LNCAP (cell line): ENCODE data around the gene SPOP.

Experiments used
- TF ChIP-seq, protein P1 (sequence below): fragments of 450-650 bp; IDR thresholded peaks from 2 replicates; pipeline ENCODE4 v1.5.1; 2017; ENCODE audit warnings: mild to moderate bottlenecking

SPOP gene

DNA sequence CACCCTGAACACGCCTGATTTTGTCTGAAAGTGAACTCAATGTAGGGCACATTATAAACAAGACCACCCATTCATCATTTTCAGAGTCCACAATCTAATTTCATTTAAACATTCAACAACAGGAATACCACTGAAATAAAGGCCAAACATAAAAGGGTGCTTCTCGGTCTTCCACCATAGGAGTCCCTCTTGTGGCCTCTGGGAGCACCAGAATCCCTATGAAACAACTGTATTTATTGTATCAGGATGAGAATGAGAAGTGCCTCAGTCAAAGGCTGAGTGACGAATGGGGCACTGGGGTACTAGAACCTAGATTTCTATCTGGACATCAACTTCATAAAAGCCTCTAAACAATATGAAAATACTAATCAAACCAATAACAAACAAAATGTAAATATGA, 61.8 kb downstream of the SPOP start:
- TF ChIP-seq, protein P1, sequence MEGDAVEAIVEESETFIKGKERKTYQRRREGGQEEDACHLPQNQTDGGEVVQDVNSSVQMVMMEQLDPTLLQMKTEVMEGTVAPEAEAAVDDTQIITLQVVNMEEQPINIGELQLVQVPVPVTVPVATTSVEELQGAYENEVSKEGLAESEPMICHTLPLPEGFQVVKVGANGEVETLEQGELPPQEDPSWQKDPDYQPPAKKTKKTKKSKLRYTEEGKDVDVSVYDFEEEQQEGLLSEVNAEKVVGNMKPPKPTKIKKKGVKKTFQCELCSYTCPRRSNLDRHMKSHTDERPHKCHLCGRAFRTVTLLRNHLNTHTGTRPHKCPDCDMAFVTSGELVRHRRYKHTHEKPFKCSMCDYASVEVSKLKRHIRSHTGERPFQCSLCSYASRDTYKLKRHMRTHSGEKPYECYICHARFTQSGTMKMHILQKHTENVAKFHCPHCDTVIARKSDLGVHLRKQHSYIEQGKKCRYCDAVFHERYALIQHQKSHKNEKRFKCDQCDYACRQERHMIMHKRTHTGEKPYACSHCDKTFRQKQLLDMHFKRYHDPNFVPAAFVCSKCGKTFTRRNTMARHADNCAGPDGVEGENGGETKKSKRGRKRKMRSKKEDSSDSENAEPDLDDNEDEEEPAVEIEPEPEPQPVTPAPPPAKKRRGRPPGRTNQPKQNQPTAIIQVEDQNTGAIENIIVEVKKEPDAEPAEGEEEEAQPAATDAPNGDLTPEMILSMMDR, result no peak

DNA sequence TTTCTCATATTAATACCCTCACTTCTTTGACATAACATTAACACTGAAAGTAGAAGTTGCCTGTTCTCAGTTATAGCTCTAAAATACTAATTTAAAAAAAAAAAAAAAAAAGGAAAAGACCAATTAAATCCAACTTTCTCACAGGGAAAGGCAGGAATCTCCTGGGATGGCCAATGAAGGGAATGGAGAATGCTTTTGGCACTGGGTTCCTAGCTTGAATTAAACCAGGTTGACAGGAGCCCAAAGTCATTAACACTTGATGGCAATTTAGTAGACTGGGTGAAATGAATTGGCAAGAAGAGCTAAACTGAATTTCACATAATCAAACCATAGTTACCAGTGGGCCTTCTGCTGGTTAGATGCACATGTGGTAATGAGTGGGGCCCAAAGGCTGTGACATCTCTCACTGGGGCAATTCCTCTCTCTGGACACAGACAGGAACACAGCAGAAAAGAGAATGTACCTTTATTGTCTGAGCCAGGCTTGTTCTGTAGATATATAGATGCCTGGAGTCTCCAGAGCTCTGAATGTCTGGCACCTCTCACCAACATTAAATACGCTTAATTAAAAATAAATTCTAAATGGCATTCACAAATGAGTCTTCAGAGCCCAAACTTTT, 64.6 kb downstream of the SPOP start:
- TF ChIP-seq, protein P1, result no peak

DNA sequence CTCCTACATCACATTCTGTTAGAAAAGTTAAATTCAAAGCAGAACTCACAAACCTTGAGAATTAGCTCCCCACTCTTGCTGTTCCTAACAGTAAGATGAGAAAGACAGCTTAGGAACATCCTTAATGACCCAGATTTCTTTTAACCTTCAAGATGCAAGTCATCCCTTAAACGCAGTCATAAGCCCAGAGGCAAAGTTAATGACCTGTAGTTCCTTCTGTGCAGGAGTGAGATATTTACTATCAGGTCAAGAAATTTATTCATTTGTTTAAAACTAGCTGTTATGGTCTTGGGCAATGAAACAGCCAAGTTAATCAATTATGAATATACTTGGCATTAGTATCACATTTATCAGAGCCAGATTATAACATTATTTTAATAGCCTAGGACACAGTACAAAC, 65.2 kb downstream of the SPOP start:
- TF ChIP-seq, protein P1, result no peak

DNA sequence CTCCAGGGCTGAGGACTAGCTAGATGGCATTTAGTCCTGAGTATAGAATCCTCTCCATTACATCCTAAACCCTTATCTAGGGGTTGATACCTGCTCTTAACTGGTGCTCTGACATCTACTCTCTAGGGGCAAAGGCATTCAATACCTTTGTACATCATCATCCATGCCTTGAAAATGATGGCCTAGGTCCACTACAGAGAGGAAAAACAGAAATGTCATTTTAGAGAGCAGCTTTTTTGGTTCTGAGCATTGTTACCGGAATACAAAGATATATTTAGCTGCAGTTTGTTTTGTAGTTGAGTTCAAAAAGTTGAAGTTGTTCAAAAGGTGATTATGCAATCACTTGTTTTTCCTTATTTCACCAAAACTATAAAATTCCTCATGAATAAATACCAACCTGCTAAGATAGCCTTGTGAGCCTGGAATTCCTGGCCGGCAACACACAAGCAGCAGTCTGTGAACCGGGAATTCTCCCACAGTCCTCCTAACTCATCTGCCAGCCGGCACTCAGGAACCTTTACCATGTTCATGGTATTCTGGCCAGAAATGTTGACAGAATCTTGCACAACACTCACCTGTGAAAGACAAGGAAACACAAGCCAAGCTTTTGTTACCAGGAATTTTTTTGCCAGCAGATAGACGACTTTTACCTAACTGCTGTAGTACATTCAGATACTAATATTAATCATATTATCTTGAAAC, 66.9 kb downstream of the SPOP start:
- TF ChIP-seq, protein P1, result no peak

DNA sequence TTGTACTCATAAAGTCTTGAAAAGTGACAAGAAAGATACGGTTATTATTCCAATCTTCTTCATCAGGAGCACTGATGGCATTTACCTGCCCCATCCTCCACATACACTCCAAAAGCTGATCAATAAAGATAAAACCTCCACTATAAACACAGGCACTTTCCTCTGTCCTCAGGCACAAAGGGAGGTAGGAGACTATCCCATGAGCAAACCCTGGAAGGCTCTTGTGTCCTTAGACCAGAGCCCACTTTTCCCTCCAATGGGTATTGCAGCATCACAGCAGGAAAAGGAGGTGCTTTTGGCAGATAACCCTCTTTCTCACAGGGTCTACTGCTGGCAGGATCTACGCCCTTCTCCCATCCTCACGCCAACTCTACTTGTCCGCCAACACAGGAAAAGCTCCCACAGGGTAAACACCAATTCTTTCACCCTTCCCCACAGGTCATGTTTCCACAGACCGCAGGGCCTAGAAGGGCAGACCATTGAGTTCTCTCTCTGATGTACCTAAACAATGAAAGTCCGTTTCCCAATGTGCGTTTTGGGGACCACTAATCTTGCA, 73.5 kb downstream of the SPOP start:
- TF ChIP-seq, protein P1, result no peak

DNA sequence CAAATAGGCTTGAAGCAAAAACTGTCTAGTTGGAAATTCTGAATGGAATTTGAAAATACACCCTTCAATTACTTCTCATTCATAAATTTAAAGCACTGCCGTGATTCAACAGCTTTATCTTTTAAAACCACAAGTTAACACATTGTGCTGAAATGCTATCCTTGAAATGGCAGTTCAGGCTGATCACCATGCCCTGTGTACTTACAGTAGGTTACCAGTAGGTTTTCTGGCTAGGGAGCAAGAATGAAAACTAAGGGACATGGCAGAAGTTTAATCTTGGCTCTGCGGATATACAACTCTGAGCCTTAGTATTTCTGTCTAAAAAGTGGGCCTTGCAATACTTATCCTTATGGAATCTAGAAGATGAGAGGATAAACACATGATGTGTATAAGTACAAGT, 74.2 kb downstream of the SPOP start:
- TF ChIP-seq, protein P1, result no peak

DNA sequence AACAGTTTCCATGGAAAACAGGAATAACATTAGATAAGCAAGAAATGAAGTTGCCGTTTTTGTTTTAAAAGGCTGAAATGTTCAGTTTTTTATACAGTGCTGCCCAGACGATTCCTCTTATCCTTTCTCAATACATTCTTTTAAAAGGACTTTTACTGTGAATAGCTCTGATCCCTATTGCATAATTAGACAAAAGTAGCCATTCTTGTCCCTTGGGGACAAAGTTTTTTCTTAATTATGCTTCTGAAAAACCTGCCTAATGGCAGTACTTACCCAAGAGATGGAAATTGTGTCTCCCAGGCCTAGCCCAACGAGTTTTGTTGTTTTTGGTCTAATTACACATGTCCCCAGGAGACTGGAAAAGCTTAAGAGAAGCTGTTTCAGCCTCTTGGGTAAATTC, 74.7 kb downstream of the SPOP start:
- TF ChIP-seq, protein P1, result no peak
